ENCODE results near the gene SRSF3. TPM values are rescaled to one million over a fixed set of nuclear protein-coding genes. Genes with fewer than 3 reads are reported as not detected.
"Not testable (repeated sequence)": the region's sequence is repeated elsewhere in the genome, so short reads cannot be mapped to it uniquely, and the experiment has no call there.

The SRSF3 gene
- total RNA-seq, 1 donor from 2014 or later: 209 TPM

- Mint-ChIP-seq H3K27ac (ENCODE audit: unreplicated experiment) (no peak overlapping the region), H3K9me3 (ENCODE audit: unreplicated experiment) (no peaks in the 10 kb centered on the region), H3K27me3 (ENCODE audit: unreplicated experiment) (no peaks in the 10 kb centered on the region), H3K4me1 (ENCODE audit: unreplicated experiment) (peaks cover 14% of the 10 kb centered on the region), H3K36me3 (ENCODE audit: unreplicated experiment) (no peaks in the 10 kb centered on the region), H3K4me3 (ENCODE audit: unreplicated experiment) (no peak overlapping the region)
- TF ChIP-seq CTCF (IDR thresholded peaks at IDR 0.05): no peak
- no peak for DNase-seq (ENCODE audit: extremely low spot score, unreplicated experiment)
These were observed 7.6 kb upstream of the SRSF3 start for GRCh38 chr6:36586606-36587005.

GRCh38 chr6:36589025-36589400, 5.1 kb upstream of the SRSF3 start:
- H3K4me1 Mint-ChIP-seq (ENCODE audit: unreplicated experiment): peaks cover 21% of the 10 kb centered on the region
- H3K4me3 Mint-ChIP-seq (ENCODE audit: unreplicated experiment); H3K36me3 Mint-ChIP-seq (ENCODE audit: unreplicated experiment); H3K27ac Mint-ChIP-seq (ENCODE audit: unreplicated experiment); DNase-seq (ENCODE audit: extremely low spot score, unreplicated experiment); H3K9me3 Mint-ChIP-seq (ENCODE audit: unreplicated experiment); H3K27me3 Mint-ChIP-seq (ENCODE audit: unreplicated experiment): not testable (repeated sequence)

- H3K27me3 Mint-ChIP-seq (ENCODE audit: unreplicated experiment): no peaks in the 10 kb centered on the region
- H3K36me3 Mint-ChIP-seq (ENCODE audit: unreplicated experiment): peaks cover 3% of the 10 kb centered on the region
- TF ChIP-seq CTCF (IDR thresholded peaks at IDR 0.05): no peak
- no peaks in the 10 kb centered on the region for H3K9me3 Mint-ChIP-seq (ENCODE audit: unreplicated experiment)
- H3K4me1 Mint-ChIP-seq (ENCODE audit: unreplicated experiment): peaks cover 21% of the 10 kb centered on the region
- peak overlapping the region; percentile 10 for H3K27ac Mint-ChIP-seq (ENCODE audit: unreplicated experiment)
- DNase-seq (ENCODE audit: extremely low spot score, unreplicated experiment): no peak
- H3K4me3 Mint-ChIP-seq (ENCODE audit: unreplicated experiment): no peak overlapping the region
These were observed 3.9 kb upstream of the SRSF3 start for GRCh38 chr6:36590237-36590636.

- Mint-ChIP-seq H3K27ac (ENCODE audit: unreplicated experiment) (peak overlapping the region; percentile 76), H3K27me3 (ENCODE audit: unreplicated experiment) (no peaks in the 10 kb centered on the region), H3K4me1 (ENCODE audit: unreplicated experiment) (peaks cover 23% of the 10 kb centered on the region), H3K36me3 (ENCODE audit: unreplicated experiment) (peaks cover 21% of the 10 kb centered on the region), H3K9me3 (ENCODE audit: unreplicated experiment) (no peaks in the 10 kb centered on the region), H3K4me3 (ENCODE audit: unreplicated experiment) (peak overlapping the region; percentile 42)
- no peak for TF ChIP-seq CTCF (IDR thresholded peaks at IDR 0.05)
- no peak for DNase-seq (ENCODE audit: extremely low spot score, unreplicated experiment)
These were observed 1.9 kb upstream of the SRSF3 start for GRCh38 chr6:36592221-36592655.

- H3K4me3 Mint-ChIP-seq (ENCODE audit: unreplicated experiment): peak overlapping the region; percentile 96
- no peaks in the 10 kb centered on the region for H3K9me3 Mint-ChIP-seq (ENCODE audit: unreplicated experiment)
- H3K36me3 Mint-ChIP-seq (ENCODE audit: unreplicated experiment): peaks cover 32% of the 10 kb centered on the region
- DNase-seq (ENCODE audit: extremely low spot score, unreplicated experiment): no peak
- H3K27ac Mint-ChIP-seq (ENCODE audit: unreplicated experiment): peak overlapping the region; percentile 100
- no peak for TF ChIP-seq CTCF (IDR thresholded peaks at IDR 0.05)
- H3K27me3 Mint-ChIP-seq (ENCODE audit: unreplicated experiment): no peaks in the 10 kb centered on the region
- peaks cover 36% of the 10 kb centered on the region for H3K4me1 Mint-ChIP-seq (ENCODE audit: unreplicated experiment)
These were observed 563 bp upstream of the SRSF3 start for GRCh38 chr6:36593569-36594028.

Data from osteocyte (in vitro differentiated cells).